Ovary (tissue), 3 donors: ENCODE measurements around the gene VWDE.

Experiments used
- POLR2A ChIP-seq: fragments of 450-650 bp; IDR thresholded peaks from one replicate; pipeline ENCODE4 v1.6.1; 2017; ENCODE audit warnings: antibody characterized with exemption, mild to moderate bottlenecking, moderate library complexity
- TF ChIP-seq, protein P1 (sequence below), 3 donors: fragments of 450-650 bp in 2 of 3; fragments of 200-600 bp in 1 of 3; IDR thresholded peaks; one replicate each; pipeline versions ENCODE4 v1.5.1 to v1.8.0; 2016 to 2022; ENCODE audit warnings: antibody characterized with exemption in 3 of 3, mild to moderate bottlenecking in 1 of 3
- donor health status: DM: no; HTN: no; CAD: no.

DNA sequence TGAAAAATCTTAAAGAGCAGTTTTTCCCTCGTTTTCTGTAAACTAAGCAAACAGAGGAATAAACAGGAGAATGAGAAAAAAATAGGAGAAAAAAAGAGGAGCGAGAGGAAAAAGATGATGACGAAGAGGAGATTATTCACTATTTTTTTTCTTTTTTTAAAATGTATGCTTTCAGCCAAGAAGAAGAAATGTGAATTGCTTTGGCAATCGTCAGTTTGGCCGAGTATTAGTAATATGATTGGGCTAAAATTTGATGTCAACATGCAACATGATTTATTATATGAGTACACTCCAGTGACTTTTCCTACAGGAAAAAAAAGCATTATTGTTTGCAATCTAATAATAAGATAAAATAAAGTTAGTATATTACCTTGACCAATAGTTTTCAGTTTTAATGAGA, 26.3 kb downstream of the VWDE start:
- TF ChIP-seq, protein P1, sequence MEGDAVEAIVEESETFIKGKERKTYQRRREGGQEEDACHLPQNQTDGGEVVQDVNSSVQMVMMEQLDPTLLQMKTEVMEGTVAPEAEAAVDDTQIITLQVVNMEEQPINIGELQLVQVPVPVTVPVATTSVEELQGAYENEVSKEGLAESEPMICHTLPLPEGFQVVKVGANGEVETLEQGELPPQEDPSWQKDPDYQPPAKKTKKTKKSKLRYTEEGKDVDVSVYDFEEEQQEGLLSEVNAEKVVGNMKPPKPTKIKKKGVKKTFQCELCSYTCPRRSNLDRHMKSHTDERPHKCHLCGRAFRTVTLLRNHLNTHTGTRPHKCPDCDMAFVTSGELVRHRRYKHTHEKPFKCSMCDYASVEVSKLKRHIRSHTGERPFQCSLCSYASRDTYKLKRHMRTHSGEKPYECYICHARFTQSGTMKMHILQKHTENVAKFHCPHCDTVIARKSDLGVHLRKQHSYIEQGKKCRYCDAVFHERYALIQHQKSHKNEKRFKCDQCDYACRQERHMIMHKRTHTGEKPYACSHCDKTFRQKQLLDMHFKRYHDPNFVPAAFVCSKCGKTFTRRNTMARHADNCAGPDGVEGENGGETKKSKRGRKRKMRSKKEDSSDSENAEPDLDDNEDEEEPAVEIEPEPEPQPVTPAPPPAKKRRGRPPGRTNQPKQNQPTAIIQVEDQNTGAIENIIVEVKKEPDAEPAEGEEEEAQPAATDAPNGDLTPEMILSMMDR (IDR thresholded peaks at IDR 0.05), result no peak
- no peak for TF ChIP-seq POLR2A
